Parathyroid adenoma (tissue), 2 donors: ENCODE data around the gene SLC17A5.

ENCODE experiments used
- H2AFZ ChIP-seq: fragments of 300-600 bp; sonication (generic); one replicate; pipeline ENCODE4 v1.7.0; 2017; ENCODE audit warnings: antibody characterized with exemption, mild to moderate bottlenecking
- H3K27ac ChIP-seq: fragments of 300-600 bp; sonication (generic); one replicate; pipeline ENCODE4 v1.7.0; 2017
- H3K27me3 ChIP-seq: fragments of 300-600 bp; sonication (generic); one replicate; pipeline ENCODE4 v1.7.0; 2017; ENCODE audit warnings: low read length; ENCODE audit not compliant: control insufficient read depth, insufficient read depth
- H3K36me3 ChIP-seq: fragments of 300-600 bp; sonication (generic); one replicate; pipeline ENCODE4 v1.7.0; 2017; ENCODE audit warnings: low read length; ENCODE audit not compliant: control insufficient read depth, insufficient read depth
- H3K4me1 ChIP-seq: fragments of 300-600 bp; sonication (generic); one replicate; pipeline ENCODE4 v1.7.0; 2017; ENCODE audit warnings: control low read depth
- H3K4me2 ChIP-seq: fragments of 300-600 bp; sonication (generic); one replicate; pipeline ENCODE4 v1.7.0; 2017; ENCODE audit warnings: low read length
- H3K4me3 ChIP-seq: fragments of 300-600 bp; sonication (generic); one replicate; pipeline ENCODE4 v1.7.0; 2017; ENCODE audit warnings: low read depth, low read length
- H3K79me2 ChIP-seq: fragments of 300-600 bp; sonication (generic); one replicate; pipeline ENCODE4 v1.7.0; 2017; ENCODE audit warnings: control low read depth
- H3K9ac ChIP-seq: fragments of 300-600 bp; sonication (generic); one replicate; pipeline ENCODE4 v1.7.0; 2017; ENCODE audit warnings: mild to moderate bottlenecking
- H3K9me3 ChIP-seq: fragments of 300-600 bp; sonication (generic); one replicate; pipeline ENCODE4 v1.7.0; 2017; ENCODE audit warnings: low read length; ENCODE audit not compliant: control insufficient read depth
- TF ChIP-seq, protein P1 (sequence below): fragments of 300-600 bp; sonication (generic); IDR thresholded peaks from one replicate; pipeline ENCODE4 v1.7.0; 2017; ENCODE audit warnings: antibody characterized with exemption, mild to moderate bottlenecking
- donor health status: primary hyperparathyroidism.

Gene SLC17A5

DNA sequence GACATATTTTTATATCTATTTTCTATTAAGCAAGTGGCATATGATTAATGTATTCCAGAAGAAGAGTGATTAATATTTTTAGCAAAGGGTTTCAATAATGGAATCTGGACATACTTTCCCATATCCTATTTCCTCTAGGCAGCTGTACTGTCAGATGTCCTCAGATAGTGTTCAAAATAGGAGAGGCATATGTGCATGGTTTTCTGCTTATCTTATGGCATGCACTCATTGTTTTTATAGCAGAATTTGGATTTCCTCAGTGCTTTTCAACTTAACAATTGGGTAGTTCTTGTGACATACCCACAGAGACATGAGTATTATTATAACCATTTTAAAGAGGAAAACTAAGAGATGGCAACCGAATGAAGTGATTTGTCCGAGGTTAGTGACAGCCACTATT, 12.6 kb upstream of the SLC17A5 start:
- Histone ChIP-seq H3K4me3 (no peak overlapping the region), H3K27ac (peak overlapping the region; percentile 89), H3K27me3 (no peaks in the 10 kb centered on the region), H3K4me1 (peaks cover 44% of the 10 kb centered on the region), H3K79me2 (no peaks in the 10 kb centered on the region), H3K36me3 (no peaks in the 10 kb centered on the region), H3K4me2 (no peak overlapping the region), H3K9ac (no peak overlapping the region), H2AFZ (peak overlapping the region; percentile 16), H3K9me3 (no peaks in the 10 kb centered on the region)
- TF ChIP-seq, protein P1, sequence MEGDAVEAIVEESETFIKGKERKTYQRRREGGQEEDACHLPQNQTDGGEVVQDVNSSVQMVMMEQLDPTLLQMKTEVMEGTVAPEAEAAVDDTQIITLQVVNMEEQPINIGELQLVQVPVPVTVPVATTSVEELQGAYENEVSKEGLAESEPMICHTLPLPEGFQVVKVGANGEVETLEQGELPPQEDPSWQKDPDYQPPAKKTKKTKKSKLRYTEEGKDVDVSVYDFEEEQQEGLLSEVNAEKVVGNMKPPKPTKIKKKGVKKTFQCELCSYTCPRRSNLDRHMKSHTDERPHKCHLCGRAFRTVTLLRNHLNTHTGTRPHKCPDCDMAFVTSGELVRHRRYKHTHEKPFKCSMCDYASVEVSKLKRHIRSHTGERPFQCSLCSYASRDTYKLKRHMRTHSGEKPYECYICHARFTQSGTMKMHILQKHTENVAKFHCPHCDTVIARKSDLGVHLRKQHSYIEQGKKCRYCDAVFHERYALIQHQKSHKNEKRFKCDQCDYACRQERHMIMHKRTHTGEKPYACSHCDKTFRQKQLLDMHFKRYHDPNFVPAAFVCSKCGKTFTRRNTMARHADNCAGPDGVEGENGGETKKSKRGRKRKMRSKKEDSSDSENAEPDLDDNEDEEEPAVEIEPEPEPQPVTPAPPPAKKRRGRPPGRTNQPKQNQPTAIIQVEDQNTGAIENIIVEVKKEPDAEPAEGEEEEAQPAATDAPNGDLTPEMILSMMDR = no peak

DNA sequence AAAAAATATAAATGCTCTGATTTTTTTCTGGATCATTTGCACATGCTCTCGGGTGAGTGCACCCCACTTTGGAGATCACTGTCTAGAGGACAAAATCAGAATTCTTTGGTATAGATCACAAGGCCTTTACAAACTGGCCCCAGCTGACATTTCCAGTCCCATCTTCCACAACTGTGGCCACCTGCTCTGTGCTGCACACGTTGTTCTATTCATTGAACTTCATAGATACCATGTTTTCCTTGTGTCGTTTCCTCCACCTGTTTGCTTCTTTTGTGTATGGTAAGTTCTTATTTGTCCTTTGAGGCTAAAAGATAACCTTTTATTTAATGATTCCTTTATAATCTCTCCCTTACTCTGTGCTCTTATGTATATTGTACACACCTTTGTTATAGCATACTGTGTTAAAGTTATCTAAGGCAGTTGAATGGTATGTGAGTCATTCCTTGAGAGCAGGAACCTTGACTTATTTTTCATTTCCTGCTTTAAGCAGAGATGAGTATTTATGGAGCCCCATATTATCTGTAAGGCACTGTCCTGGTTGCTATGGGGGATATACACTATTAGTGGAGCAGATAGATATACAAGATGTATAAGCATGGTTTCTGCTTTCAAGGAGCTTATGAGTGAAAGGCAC, 12.0 kb upstream of the SLC17A5 start:
- Histone ChIP-seq H3K9ac (no peak overlapping the region), H3K4me1 (peaks cover 44% of the 10 kb centered on the region), H3K27me3 (no peaks in the 10 kb centered on the region), H3K4me3 (no peak overlapping the region), H3K79me2 (no peaks in the 10 kb centered on the region), H3K9me3 (no peaks in the 10 kb centered on the region), H3K36me3 (no peaks in the 10 kb centered on the region), H3K4me2 (no peak overlapping the region), H2AFZ (no peak overlapping the region), H3K27ac (peak overlapping the region; percentile 89)
- TF ChIP-seq, protein P1 = no peak

DNA sequence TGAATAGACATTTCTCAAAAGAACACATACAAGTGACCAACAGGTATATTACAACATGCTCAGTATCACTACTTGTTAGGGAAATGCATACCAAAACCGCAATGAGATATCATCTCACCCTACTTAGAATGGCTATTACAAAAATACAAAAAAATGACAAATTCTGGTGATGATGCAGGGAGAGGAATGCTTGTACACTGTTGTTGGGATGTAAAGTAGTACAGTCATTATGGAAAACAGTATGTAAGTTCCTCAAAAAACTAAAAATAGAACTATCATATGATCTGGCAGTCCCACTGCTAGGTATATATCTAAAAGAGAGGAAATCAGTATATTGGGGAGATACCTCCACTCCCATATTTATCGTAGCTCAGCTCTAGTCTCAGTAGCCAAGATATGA, 10.9 kb upstream of the SLC17A5 start:
- H3K79me2 ChIP-seq = no peaks in the 10 kb centered on the region
- H3K4me1 ChIP-seq = peaks cover 40% of the 10 kb centered on the region
- no peak overlapping the region for H3K4me3 ChIP-seq
- no peaks in the 10 kb centered on the region for H3K27me3 ChIP-seq
- no peak overlapping the region for H2AFZ ChIP-seq
- H3K9ac ChIP-seq = no peak overlapping the region
- TF ChIP-seq, protein P1 = no peak
- H3K27ac ChIP-seq = peak overlapping the region; percentile 89
- no peaks in the 10 kb centered on the region for H3K9me3 ChIP-seq
- no peak overlapping the region for H3K4me2 ChIP-seq
- H3K36me3 ChIP-seq = no peaks in the 10 kb centered on the region

DNA sequence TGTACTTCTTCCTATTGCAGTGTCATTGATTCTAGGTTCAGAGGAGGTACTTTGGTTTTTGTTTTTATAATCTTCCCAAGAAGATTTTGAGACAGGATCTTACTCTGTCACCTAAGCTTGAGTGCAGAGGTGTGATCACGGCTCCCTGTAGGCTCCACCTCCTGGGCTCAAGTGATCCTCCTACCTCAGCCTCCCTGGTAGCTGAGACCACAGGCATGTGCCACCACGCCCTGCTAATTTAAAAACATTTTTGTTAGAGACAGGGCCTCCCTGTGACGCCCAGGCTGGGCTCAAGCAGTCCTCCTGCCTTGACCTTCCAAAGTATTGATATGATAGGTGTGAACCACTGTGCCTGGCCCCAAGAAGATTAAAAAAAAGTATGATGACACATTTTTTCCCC, 3.4 kb upstream of the SLC17A5 start:
- Histone ChIP-seq H3K4me1 (peaks cover 25% of the 10 kb centered on the region), H3K9me3 (no peaks in the 10 kb centered on the region), H3K9ac (no peak overlapping the region), H3K4me3 (no peak overlapping the region), H3K27ac (peak overlapping the region; percentile 98), H3K79me2 (peaks cover 4% of the 10 kb centered on the region), H3K36me3 (no peaks in the 10 kb centered on the region), H2AFZ (peak overlapping the region; percentile 70), H3K27me3 (no peaks in the 10 kb centered on the region), H3K4me2 (peak overlapping the region; percentile 39)
- TF ChIP-seq, protein P1 = no peak

DNA sequence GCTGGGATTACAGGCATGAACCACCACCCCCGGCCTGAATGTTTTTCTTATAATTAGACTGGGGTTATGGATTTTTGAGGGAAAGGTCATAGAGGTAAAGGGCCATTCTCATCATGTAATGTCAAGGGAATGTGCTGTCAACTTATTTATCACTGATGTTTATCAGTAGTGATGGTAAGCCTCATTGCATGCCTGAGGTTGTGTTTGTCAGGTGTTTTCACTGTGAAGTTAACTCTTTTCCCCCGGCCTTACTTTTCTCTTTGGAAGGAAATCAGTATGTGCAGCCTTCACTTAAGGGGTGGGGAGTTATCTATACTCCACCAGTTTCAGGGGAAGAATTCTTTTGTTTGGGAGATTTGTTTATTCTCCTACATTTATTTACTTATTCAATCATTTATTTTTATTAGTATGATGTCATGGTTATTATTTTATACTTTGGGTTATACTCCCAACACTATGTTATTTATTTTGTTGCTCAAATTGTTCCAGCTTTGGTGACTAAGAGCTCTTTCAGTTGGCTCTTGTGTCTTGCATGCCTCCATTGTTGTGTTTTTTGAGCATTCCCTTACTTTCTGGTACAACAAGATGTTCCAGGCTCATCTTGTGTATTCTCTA, 2.8 kb upstream of the SLC17A5 start:
- peak overlapping the region; percentile 39 for H3K4me2 ChIP-seq
- no peaks in the 10 kb centered on the region for H3K9me3 ChIP-seq
- H3K27me3 ChIP-seq = no peaks in the 10 kb centered on the region
- H3K79me2 ChIP-seq = peaks cover 7% of the 10 kb centered on the region
- TF ChIP-seq, protein P1 = no peak
- no peaks in the 10 kb centered on the region for H3K36me3 ChIP-seq
- H3K27ac ChIP-seq = peak overlapping the region; percentile 98
- peaks cover 25% of the 10 kb centered on the region for H3K4me1 ChIP-seq
- H2AFZ ChIP-seq = peak overlapping the region; percentile 70
- peak overlapping the region; percentile 27 for H3K4me3 ChIP-seq
- no peak overlapping the region for H3K9ac ChIP-seq
